SJSA1 (cell line): ENCODE results near the gene TNNT1. TPM values are rescaled to one million over a fixed set of nuclear protein-coding genes. Genes with fewer than 3 reads are reported as not detected.

Experiments used
- DNase-seq, 2 experiments: peaks; one replicate each; pipeline ENCODE4 v3.0.0-alpha.2; 2015 to 2020; ENCODE audit warnings: low spot score in 2 of 2, low read depth in 1 of 2
- H3K27ac ChIP-seq: fragments of 250-450 bp; sonication (Bioruptor Pico); 2 replicates; pipeline ENCODE4 v1.5.1; 2020; ENCODE audit warnings: mild to moderate bottlenecking, moderate library complexity
- H3K27me3 ChIP-seq: fragments of 250-450 bp; sonication (Bioruptor Pico); replicated peaks from 2 replicates; pipeline ENCODE4 v1.5.1; 2020; ENCODE audit warnings: mild to moderate bottlenecking, moderate library complexity
- H3K36me3 ChIP-seq: fragments of 250-450 bp; sonication (Bioruptor Pico); 2 replicates; pipeline ENCODE4 v1.5.1; 2020; ENCODE audit warnings: mild to moderate bottlenecking
- H3K4me1 ChIP-seq: fragments of 250-450 bp; sonication (Bioruptor Pico); replicated peaks from 2 replicates; pipeline ENCODE4 v1.6.1; 2021; ENCODE audit warnings: mild to moderate bottlenecking
- H3K4me3 ChIP-seq: fragments of 250-450 bp; sonication (Bioruptor Pico); 2 replicates; pipeline ENCODE4 v1.5.1; 2020; ENCODE audit warnings: mild to moderate bottlenecking
- H3K9me3 ChIP-seq: fragments of 250-450 bp; sonication (Bioruptor Pico); replicated peaks from 2 replicates; pipeline ENCODE4 v1.5.1; 2020; ENCODE audit warnings: mild to moderate bottlenecking
- total RNA-seq: library from RNA; depleted of rRNA; stranded (reverse); fragments of >200 nt; shearing (Covaris generic); gene quantifications from 2 replicates; pipeline ENCODE4 v1.2.3, GENCODE V29; 2014

Gene TNNT1
- total RNA-seq, 1 experiment from 2014 or later: 0.34 TPM

DNA sequence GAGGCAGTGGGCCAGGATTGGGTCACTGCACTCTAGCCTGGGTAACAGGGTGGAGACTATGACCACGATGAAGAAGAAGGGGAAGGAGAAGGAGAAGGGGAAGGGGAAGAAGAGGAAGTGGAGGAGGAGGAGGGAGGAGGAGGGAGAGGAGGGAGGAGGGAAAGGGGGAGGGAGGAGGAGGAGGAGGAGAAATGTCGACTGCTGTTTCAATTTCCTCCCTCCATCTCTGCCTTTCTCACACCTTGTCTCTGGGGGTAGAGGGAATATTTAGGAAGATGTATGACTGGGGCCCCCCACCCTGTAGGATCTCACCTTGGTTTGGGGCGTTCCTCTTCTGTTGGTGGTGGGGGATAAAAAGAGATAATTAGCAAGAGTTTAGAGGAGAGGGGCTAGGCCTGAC lies 3.8 kb downstream of the TNNT1 start:
- no peaks in the 10 kb centered on the region for H3K36me3 ChIP-seq
- H3K27ac ChIP-seq: no peak overlapping the region
- DNase-seq: no peak
- H3K4me3 ChIP-seq: no peak overlapping the region
- no peaks in the 10 kb centered on the region for H3K9me3 ChIP-seq
- peaks cover 54% of the 10 kb centered on the region for H3K27me3 ChIP-seq
- no peaks in the 10 kb centered on the region for H3K4me1 ChIP-seq

DNA sequence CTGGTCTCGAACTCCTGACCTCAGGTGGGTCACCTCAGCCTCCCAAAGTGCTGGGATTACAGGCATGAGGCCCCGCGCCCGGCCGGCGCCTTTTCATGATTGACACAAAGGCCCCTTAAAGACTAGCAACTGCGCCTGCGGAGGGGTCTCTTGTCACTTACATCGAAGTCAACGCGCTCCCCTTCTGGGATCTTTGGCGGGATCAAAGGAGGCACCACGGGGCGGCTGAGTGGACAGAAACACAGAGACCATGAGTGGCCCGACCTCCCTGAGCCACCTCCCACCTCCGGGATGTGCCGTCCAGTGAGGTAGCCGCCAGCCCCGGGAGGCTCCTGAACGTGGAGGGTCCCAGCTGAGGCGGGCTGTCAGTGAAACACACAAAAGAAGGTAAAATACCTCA lies 7.3 kb downstream of the TNNT1 start:
- H3K4me3 ChIP-seq: no peak overlapping the region
- no peaks in the 10 kb centered on the region for H3K36me3 ChIP-seq
- H3K27ac ChIP-seq: no peak overlapping the region
- peaks cover 39% of the 10 kb centered on the region for H3K27me3 ChIP-seq
- H3K4me1 ChIP-seq: no peaks in the 10 kb centered on the region
- no peaks in the 10 kb centered on the region for H3K9me3 ChIP-seq
- no peak for DNase-seq

DNA sequence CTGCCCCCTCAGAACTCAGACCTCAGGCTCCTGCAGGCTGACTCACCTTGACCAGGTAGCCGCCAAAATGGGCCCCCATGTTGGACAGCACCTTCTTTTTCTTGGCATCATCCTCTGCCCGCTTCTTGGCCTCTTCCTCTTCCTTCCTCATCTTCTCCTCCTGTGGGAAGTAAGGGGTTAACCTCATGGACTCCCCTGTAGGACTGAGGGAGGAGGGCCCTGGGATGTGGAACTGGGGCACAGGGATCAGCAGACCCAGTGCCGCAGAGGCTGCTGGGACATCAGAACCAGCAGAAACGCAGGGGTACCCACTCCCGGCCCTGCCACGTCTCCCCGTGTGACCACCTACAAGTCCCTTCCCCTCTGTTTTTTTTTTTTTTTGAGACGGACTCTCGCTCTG lies 11.1 kb downstream of the TNNT1 start:
- H3K9me3 ChIP-seq: no peaks in the 10 kb centered on the region
- no peak overlapping the region for H3K27ac ChIP-seq
- no peak for DNase-seq
- H3K4me1 ChIP-seq: no peaks in the 10 kb centered on the region
- H3K4me3 ChIP-seq: no peak overlapping the region
- H3K36me3 ChIP-seq: no peaks in the 10 kb centered on the region
- H3K27me3 ChIP-seq: peaks cover 41% of the 10 kb centered on the region

DNA sequence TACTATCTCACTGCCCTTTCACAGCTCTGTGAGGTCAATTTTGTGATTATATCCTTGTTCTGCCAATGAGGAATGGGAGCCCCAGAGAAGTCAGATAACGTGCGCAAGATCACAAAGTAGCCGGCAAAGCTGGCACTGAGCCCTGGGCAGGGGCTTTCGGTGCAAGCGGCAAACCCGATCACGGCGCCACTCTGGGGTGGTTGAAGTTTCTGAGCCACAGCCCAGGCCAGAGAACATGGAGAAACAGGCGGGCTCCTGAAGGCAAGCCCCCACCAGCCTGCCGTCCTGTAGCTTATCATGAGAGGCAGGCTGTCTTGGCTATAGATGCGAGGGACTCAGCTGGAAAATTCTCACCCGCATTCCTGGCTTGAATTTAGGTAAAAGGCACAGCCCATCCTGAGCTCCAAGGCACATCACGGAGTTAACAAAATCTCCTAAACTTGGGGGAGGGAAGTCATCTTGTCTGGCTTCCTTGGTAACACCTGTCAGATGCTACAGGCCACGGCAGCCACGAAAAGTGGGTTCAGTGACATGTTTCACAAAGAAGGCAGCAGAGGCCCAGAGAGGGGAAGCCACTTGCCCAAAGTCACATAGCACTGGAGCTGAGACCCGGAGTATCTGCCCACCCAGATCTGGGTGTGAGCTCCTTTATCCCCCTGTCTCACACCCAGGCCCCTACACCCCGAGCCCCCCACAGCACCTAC lies 12.5 kb downstream of the TNNT1 start:
- no peak for DNase-seq
- no peak overlapping the region for H3K27ac ChIP-seq
- no peaks in the 10 kb centered on the region for H3K36me3 ChIP-seq
- no peak overlapping the region for H3K4me3 ChIP-seq
- no peaks in the 10 kb centered on the region for H3K4me1 ChIP-seq
- H3K27me3 ChIP-seq: peaks cover 38% of the 10 kb centered on the region
- no peaks in the 10 kb centered on the region for H3K9me3 ChIP-seq

DNA sequence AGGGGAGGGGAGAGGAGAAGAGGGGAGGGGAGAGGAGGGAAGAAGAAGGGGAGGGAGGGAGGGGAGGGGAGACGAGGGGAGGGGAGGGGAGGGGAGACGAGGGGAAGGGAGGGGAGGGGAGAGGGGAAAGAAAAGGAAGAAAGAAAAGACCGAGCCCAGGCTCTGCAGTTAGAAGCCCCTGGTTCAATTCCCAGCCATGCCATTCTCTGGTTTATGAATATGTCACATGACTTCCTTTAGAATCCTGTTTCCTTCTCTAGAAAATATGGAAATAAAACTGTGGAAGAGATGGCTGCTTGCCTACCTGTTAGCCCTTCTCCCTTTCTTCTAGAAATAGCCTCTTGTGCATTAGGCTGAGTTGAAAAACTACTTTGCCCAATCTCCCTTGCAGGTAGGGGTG lies 14.3 kb downstream of the TNNT1 start:
- Histone ChIP-seq H3K4me3 (no peak overlapping the region), H3K36me3 (no peaks in the 10 kb centered on the region), H3K27me3 (peaks cover 44% of the 10 kb centered on the region), H3K4me1 (no peaks in the 10 kb centered on the region), H3K9me3 (no peaks in the 10 kb centered on the region), H3K27ac (no peak overlapping the region)
- DNase-seq: no peak

DNA sequence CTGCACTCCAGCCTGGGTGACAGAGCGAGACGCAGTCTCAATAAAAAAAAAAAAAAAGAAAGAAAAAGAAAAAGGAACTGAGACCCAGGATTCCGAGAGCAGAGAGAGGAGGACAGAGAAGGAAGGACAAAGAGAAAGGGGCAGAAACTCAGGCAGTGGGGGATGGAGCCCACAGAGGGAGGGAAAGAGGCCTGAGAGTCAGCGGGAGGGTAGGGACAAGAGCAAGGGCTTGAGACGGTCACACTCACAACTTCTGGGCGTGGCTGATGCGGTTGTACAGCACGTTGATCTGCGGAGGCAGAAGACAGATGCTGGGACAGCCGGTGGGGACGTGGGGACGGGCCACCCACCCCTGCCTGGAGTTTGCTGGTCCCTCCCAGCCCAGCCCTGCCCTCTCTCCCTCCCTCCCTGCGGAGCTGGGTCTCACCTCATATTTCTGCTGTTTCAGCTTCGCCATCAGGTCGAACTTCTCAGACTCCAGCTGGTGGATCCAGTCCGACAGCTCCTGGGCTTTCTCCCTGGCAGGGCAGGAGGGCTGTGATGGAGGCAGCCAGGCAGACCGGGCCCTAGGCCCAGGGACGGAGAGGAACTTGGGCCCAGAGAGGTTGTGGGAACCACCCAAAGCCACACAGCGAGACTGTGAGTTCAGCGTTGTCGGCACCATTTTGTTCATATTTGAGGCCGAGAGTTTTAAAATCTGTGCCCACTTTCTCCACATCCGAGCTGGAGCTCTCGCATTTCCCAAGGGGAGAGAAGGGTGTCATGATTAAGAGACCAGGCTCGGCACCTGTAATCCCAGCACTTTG lies 15.2 kb downstream of the TNNT1 start:
- peaks cover 51% of the 10 kb centered on the region for H3K27me3 ChIP-seq
- no peaks in the 10 kb centered on the region for H3K9me3 ChIP-seq
- no peak overlapping the region for H3K4me3 ChIP-seq
- no peak for DNase-seq
- H3K36me3 ChIP-seq: no peaks in the 10 kb centered on the region
- no peaks in the 10 kb centered on the region for H3K4me1 ChIP-seq
- H3K27ac ChIP-seq: no peak overlapping the region

DNA sequence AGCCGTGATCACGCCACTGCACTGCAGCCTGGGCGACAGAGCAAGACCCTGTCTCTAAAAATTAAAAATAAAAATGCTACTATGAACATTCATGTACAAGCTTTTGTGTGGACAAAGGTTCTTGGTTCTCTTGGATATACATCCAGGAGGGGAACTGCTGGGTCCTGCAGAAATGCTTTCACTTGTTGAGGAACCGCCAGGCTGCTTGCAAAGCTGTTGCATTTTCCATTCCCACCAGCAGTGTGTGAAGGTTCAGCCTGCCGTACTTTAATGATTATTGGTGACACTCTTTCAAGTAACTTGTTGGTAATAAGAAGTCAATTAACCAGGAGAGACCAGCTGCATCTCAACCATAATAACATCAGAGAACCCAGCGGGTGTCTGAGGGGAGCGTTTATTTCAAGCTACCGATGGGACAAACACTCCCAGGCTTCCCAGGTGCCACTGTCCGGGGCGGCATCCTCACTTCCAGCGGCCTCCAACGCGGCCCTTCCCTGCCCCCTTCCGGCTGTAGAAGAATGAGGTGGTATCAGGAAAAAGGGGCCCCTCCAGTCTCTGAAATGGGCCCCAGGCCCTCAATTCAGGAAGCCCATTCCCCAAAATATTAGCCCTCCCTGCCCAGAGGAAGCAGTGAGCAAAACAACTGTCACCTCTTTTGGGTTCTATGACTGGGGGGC lies 16.4 kb downstream of the TNNT1 start:
- Histone ChIP-seq H3K36me3 (no peaks in the 10 kb centered on the region), H3K4me3 (no peak overlapping the region), H3K27ac (no peak overlapping the region), H3K9me3 (no peaks in the 10 kb centered on the region), H3K4me1 (no peaks in the 10 kb centered on the region), H3K27me3 (peaks cover 54% of the 10 kb centered on the region)
- no peak for DNase-seq

DNA sequence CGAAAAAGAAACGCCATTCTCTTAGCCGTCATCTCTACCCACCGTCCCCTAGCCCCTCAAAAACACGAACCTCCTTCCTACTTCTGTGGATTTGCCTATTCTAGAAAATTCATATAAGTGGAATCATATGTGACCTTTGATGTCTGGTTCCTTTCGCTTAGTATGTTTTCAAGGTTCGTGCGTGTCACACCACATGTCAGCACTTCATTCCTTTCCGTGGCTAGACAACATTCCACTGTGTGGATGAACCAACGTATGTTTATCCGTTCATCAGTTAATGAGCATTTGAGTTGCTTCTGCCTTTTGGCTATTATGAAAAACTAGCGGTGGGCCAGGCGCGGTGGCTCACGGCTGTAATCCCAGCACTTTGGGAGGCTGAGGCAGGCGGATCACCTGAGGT lies 17.6 kb downstream of the TNNT1 start:
- Histone ChIP-seq H3K27me3 (peaks cover 50% of the 10 kb centered on the region), H3K36me3 (no peaks in the 10 kb centered on the region), H3K9me3 (no peaks in the 10 kb centered on the region), H3K4me3 (no peak overlapping the region), H3K4me1 (no peaks in the 10 kb centered on the region), H3K27ac (no peak overlapping the region)
- no peak for DNase-seq

DNA sequence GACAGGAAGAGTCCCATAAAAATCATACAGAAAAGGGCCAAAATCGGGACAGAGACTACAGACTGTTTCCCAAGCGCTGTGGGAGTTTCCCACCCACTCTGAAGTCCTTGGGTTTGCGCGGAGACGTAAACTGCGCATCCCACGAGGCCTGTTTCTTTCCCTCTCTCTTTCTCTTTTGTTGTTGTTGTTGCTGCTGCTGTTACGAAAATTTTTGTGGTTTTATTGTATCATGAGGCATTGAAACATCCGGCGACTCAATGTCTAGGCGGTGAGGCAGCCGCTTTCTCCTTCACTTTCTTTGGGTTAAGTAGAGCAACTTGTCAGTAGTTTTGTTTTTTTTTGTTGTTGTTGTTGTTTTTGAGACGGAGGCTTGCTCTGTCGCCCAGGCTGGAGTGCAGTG lies 30.0 kb downstream of the TNNT1 start:
- Histone ChIP-seq H3K36me3 (peaks cover 3% of the 10 kb centered on the region; the same call in 1 of the 2 replicates), H3K4me1 (peaks cover 19% of the 10 kb centered on the region), H3K27me3 (peaks cover 17% of the 10 kb centered on the region), H3K4me3 (no peak overlapping the region), H3K27ac (no peak overlapping the region), H3K9me3 (peaks cover 7% of the 10 kb centered on the region; the same call in 1 of the 2 replicates)
- DNase-seq: no peak

DNA sequence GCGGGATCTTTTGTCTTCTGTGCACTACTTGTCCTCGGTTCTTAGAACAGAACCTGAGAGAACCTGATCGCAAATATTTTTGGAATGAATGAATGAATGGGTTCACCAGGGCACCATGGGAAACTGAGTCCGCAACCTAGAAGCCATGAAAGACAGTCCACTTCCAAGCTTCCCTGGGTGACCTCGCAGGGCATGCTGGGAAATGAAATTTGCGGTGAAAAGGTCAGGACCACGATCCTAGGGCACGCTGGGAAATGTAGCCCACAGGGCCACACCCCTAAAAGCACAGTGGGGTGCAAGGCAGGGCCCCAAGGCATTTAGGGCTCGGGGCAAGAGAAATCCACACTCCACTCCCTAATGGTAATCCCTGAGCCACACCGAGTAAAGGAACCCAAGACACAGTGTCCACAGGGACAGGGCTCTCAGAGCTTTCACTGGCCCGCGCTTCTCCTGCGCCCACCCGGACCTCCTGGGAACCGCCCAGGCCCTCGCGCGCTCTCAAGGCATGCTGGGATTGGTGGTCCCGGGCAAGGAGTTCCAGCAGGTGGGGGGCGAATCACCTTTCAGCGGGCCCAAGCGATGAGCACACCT lies 30.5 kb downstream of the TNNT1 start:
- no peak for DNase-seq

DNA sequence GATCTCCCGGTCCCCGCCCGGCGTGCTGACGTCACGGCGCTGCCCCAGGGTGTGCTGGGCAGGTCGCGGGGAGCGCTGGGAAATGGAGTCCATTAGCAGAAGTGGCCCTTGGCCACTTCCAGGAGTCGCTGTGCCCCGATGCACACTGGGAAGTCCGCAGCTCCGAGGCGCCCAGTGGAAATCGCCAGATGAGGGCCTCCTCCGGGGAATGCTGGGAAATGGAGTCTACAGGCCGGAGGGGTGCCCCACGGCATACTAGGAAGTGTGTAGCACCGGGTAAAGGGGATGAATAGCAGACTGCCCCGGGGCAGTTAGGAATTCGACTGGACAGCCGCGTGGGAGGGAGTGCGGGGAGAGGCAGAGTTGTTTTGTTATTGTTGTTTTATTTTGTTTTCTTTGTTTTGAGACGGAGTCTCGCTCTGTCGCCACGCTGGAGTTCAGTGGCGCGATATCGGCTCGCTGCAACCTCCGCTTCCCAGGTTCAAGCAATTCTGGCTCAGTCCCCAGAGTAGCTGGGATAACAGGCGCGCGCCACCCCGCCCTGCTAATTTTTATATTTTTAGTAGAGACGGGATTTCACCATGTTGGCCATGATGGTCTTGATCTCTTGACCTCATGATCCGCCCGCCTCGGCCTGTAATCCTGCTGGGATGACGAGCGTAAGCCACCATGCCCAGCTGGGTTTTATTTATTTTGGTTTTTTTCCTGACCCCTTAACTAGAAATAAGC lies 31.2 kb downstream of the TNNT1 start:
- no peak overlapping the region for H3K27ac ChIP-seq
- H3K4me3 ChIP-seq: peak overlapping the region; percentile 94
- peak; percentile 94 to 99 for DNase-seq
- peaks cover 19% of the 10 kb centered on the region for H3K4me1 ChIP-seq
- H3K9me3 ChIP-seq: peaks cover 7% of the 10 kb centered on the region; the same call in 1 of the 2 replicates
- H3K27me3 ChIP-seq: peaks cover 9% of the 10 kb centered on the region; the same call in 1 of the 2 replicates
- peaks cover 9% of the 10 kb centered on the region for H3K36me3 ChIP-seq

More for the DNA sequence above, 30.5 kb downstream of the TNNT1 start:
- H3K27ac ChIP-seq: no peak overlapping the region
- peaks cover 19% of the 10 kb centered on the region for H3K4me1 ChIP-seq
- peaks cover 13% of the 10 kb centered on the region for H3K27me3 ChIP-seq
- H3K36me3 ChIP-seq: peaks cover 5% of the 10 kb centered on the region; the same call in 1 of the 2 replicates
- H3K4me3 ChIP-seq: peak overlapping the region; percentile 94; the same call in 1 of the 2 replicates
- H3K9me3 ChIP-seq: peaks cover 7% of the 10 kb centered on the region; the same call in 1 of the 2 replicates

DNA sequence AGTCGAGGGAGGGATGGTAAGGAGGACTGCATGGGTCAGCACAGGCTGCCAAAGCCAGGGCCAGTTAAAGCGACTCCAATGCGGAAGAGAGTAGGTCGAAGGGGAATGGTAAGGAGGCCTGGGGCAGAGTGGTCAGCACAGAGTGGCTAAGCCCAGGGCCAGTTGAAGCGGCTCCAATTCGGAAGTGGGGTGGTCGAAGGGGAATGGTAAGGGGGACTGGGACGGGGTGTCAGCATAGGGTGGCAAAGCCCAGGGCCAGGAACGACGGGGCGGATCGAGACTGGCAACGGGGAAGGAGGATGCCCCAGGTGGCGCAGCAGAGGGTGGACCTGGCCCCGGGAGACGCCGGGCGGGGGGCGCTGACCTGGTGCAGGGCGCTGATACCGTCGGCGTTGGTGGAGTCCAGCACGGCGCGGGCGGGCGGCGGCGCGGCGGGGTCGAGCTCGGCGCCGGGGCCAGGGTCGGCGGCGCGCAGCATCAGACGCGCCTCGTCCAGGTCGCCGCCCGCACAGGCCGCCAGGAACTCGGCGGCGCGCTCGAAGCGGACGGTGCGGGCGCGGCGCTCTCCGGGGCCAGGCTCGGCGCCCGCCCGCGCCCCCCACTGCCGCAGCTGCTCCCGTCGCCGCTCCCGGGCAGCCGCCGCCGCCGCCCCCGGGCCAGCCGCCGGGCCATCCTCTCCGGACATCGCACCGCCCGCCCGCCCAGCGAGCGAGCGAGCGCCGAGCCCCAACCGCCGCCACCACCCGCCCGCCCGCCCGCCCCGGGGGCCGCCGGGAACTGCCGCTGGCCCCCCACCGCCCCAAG lies 31.9 kb downstream of the TNNT1 start, which contains the start of gene PPP1R12C:
TSS of gene PPP1R12C (minus strand) at position 779 of the 804 bp plus-strand sequence. CDS start at position 685, 94 bp downstream.
- H3K36me3 ChIP-seq: peaks cover 16% of the 10 kb centered on the region
- DNase-seq: peak; percentile 14 to 47
- no peak within 1 kb of the TSS for H3K27ac ChIP-seq

More for the DNA sequence above, 31.9 kb downstream of the TNNT1 start, which contains the start of gene PPP1R12C:
- Histone ChIP-seq H3K9me3 (peaks cover 7% of the 10 kb centered on the region; the same call in 1 of the 2 replicates), H3K4me3 (peak within 1 kb of the TSS; percentile 94), H3K27me3 (0 out of 2 replicates have a peak, but pooled peaks cover 4% of the 10 kb centered on the region), H3K4me1 (peaks cover 19% of the 10 kb centered on the region)
